K562 treated with DMSO at 1 percent for 4 hours (cell line): Measurements from ENCODE around the gene PPM1J. TPM values are rescaled to one million over a fixed set of nuclear protein-coding genes. Genes with fewer than 3 reads are reported as not detected.

ENCODE experiments used
- total RNA-seq: library from RNA; unstranded; fragments of 300-600 nt; gene quantifications from 2 replicates; pipeline ENCODE4 v1.2.3, GENCODE V29; 2022; ENCODE audit not compliant: insufficient read depth

The PPM1J gene
- 0.68 and 0.96 TPM in 2 replicates for total RNA-seq

GRCh38 chr1:112715264-112716053, at the start of gene PPM1J:
Gene PPM1J, minus strand, starts transcription at chr1:112715332. Its CDS starts 31 bp downstream, at chr1:112715301.

GRCh38 chr1:112706505-112707220, 8.5 kb downstream of the PPM1J start, which contains the start of gene RHOC:
Gene RHOC, minus strand, starts transcription at chr1:112707127. Its CDS starts 3,328 bp downstream, at chr1:112703799.

DNA sequence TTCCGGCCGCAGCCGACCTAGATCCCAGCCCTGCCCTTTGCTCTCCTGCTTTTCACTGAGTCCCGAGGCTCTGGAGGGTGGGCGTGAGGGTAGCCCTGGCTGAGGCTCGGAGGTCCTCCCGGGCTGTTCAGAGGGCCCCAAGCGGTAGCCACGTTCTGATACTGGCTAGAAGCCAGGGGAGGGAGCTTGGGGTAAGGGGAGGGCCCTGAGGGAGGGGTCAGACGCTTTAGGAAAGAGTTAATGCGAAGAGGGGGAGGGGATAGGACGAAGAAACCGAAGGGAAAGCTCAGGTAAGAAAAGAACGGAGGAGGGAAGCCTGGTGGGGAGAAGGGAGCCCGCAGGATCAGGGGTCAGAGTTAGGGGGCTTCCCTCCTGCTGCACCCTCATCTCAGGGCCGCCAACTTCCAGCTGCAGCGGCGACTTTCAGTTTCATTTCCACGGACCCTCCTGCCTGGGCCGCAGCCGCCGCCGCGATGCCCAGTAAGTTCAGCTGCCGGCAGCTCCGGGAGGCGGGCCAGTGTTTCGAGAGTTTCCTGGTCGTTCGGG, 40.6 kb downstream of the PPM1J start, which contains the start of gene MOV10:
TSS of gene MOV10 (plus strand) at position 220 of the 546 bp plus-strand sequence. CDS start at position 474, 254 bp downstream.

Other genes with a start within 250 kb of the PPM1J start
- 0.53 and 0.68 TPM in 2 replicates for gene WNT2B, start 206.4 kb downstream of the PPM1J start, total RNA-seq
- 13.7 and 14.2 TPM in 2 replicates for gene ST7L, start 96.2 kb downstream of the PPM1J start, total RNA-seq
- gene CAPZA1, start 95.5 kb downstream of the PPM1J start, total RNA-seq: 125 and 131 TPM in 2 replicates
- gene MOV10, start 40.7 kb downstream of the PPM1J start, total RNA-seq: 99.5 and 107 TPM in 2 replicates
- 201 and 224 TPM in 2 replicates for gene RHOC, start 8.2 kb downstream of the PPM1J start, total RNA-seq
- gene SLC16A1, start 240.9 kb upstream of the PPM1J start, total RNA-seq: 87.8 and 101 TPM in 2 replicates